GM12878 (cell line): ENCODE data around the gene TCOF1.

ENCODE experiments used
- CREM ChIP-seq: IDR thresholded peaks from 2 replicates; pipeline ENCODE4 v1.6.1; 2014; ENCODE audit warnings: antibody characterized with exemption, low read depth
- CTCF ChIP-seq, 3 experiments: IDR thresholded peaks in 2 of 3; conservative IDR thresholded peaks in 1 of 3; 2 replicates each; pipeline ENCODE4 v1.5.1; 2011; ENCODE audit warnings: low read depth in 3 of 3, low read length in 3 of 3, mild to moderate bottlenecking in 3 of 3, control low read depth in 2 of 3, moderate library complexity in 2 of 3, inconsistent platforms in 1 of 3, mixed read lengths in 1 of 3; ENCODE audit not compliant: control insufficient read depth in 2 of 3, insufficient read depth in 1 of 3; ENCODE audit errors: extremely low read depth in 1 of 3
- E2F8 ChIP-seq: fragments of 450-650 bp; IDR thresholded peaks from 2 replicates; pipeline ENCODE4 v1.6.1; 2018; ENCODE audit warnings: mild to moderate bottlenecking, low read depth, moderate library complexity; ENCODE audit not compliant: partially characterized antibody
- ESRRA ChIP-seq: IDR thresholded peaks from 2 replicates; pipeline ENCODE4 v1.6.1; 2012; ENCODE audit warnings: mild to moderate bottlenecking, low read length, improper control_type of control experiment
- JUNB ChIP-seq: IDR thresholded peaks from 2 replicates; pipeline ENCODE4 v1.6.1; 2016; ENCODE audit warnings: antibody characterized with exemption, mild to moderate bottlenecking
- MXI1 ChIP-seq: fragments of 150-350 bp; IDR thresholded peaks from 2 replicates; pipeline ENCODE4 v1.6.1; 2011; ENCODE audit warnings: low read depth, mild to moderate bottlenecking, inconsistent platforms, low read length, improper control_type of control experiment
- PML ChIP-seq: IDR thresholded peaks from 2 replicates; pipeline ENCODE4 v1.6.1; 2012; ENCODE audit warnings: low read length, inconsistent platforms
- POLR2AphosphoS2 ChIP-seq: IDR thresholded peaks from 2 replicates; pipeline ENCODE4 v1.6.1; 2011; ENCODE audit warnings: low read depth, mild to moderate bottlenecking, low read length, improper control_type of control experiment, moderate library complexity
- POLR2AphosphoS5 ChIP-seq: IDR thresholded peaks from 2 replicates; pipeline ENCODE4 v1.6.1; 2011; ENCODE audit warnings: mild to moderate bottlenecking, low read length, inconsistent platforms
- ZBTB33 ChIP-seq: fragments of 450-650 bp; IDR thresholded peaks from 2 replicates; pipeline ENCODE4 v1.6.1; 2017; ENCODE audit warnings: mild to moderate bottlenecking

GRCh38 chr5:150335778-150336177, 21.7 kb upstream of the TCOF1 start:
- TF ChIP-seq POLR2AphosphoS2 (no peak), ESRRA (no peak), CTCF (IDR thresholded peaks at IDR 0.05 in 2 of 3, conservative IDR thresholded peaks at IDR 0.05 in 1 of 3; ENCODE audit: control insufficient read depth in 2 of 3, extremely low read depth in 1 of 3, insufficient read depth in 1 of 3, low read depth in 3 of 3, low read length in 3 of 3) (no peak), ZBTB33 (no peak), CREM (no peak), MXI1 (no peak), PML (no peak), JUNB (no peak), E2F8 (no peak), POLR2AphosphoS5 (no peak)
